ENCODE measurements around the gene TLL2. TPM values are rescaled to one million over a fixed set of nuclear protein-coding genes. Genes with fewer than 3 reads are reported as not detected.
"Not testable (repeated sequence)": the region's sequence is repeated elsewhere in the genome, so short reads cannot be mapped to it uniquely, and the experiment has no call there.

Gene TLL2
- total and polyA plus RNA-seq, 8 donors, result 0.09 to 0.69 (median 0.29) TPM

GRCh38 chr10:96555330-96555729 lies 41.6 kb upstream of the TLL2 start:
- ATAC-seq, result no peak
- Histone ChIP-seq H3K9me3 (no peaks in the 10 kb centered on the region), H3K27ac (no peak overlapping the region), H3K36me3 (peaks cover 0 to 87% of the 10 kb centered on the region in 2 donors), H3K4me3 (no peak overlapping the region), H3K4me1 (no peaks in the 10 kb centered on the region), H3K27me3 (no peaks in the 10 kb centered on the region)
- TF ChIP-seq CTCF (IDR thresholded peaks at IDR 0.05), result no peak
- no peak for DNase-seq
- intact Hi-C loops (cut with DNase I), result no loop called here

- ATAC-seq, result no peak
- peaks cover 0 to 88% of the 10 kb centered on the region in 2 donors for H3K36me3 ChIP-seq
- TF ChIP-seq CTCF (IDR thresholded peaks at IDR 0.05), result no peak
- DNase-seq, result no peak
- H3K27ac ChIP-seq, result no peak overlapping the region
- intact Hi-C loops (cut with DNase I), result no loop called here
- H3K4me3 ChIP-seq, result no peak overlapping the region
- no peaks in the 10 kb centered on the region for H3K4me1 ChIP-seq
- H3K9me3 ChIP-seq, result no peaks in the 10 kb centered on the region
- H3K27me3 ChIP-seq, result peaks cover 0 to 4% of the 10 kb centered on the region in 2 donors
Measured at GRCh38 chr10:96548589-96548988, 34.9 kb upstream of the TLL2 start.

- peaks cover 0 to 89% of the 10 kb centered on the region in 2 donors for H3K36me3 ChIP-seq
- DNase-seq; H3K9me3 ChIP-seq; H3K4me1 ChIP-seq; ATAC-seq; H3K4me3 ChIP-seq; intact Hi-C loops (cut with DNase I); H3K27ac ChIP-seq; H3K27me3 ChIP-seq: not testable (repeated sequence)
Measured at GRCh38 chr10:96545558-96545957, 31.8 kb upstream of the TLL2 start.

- Histone ChIP-seq H3K4me3 (no peak overlapping the region), H3K4me1 (no peaks in the 10 kb centered on the region), H3K27me3 (peaks cover 0 to 1% of the 10 kb centered on the region in 2 donors), H3K36me3 (peaks cover 0 to 84% of the 10 kb centered on the region in 2 donors), H3K9me3 (no peaks in the 10 kb centered on the region), H3K27ac (no peak overlapping the region)
- intact Hi-C loops (cut with DNase I), result no loop called here
- ATAC-seq, result peak; percentile 92
- DNase-seq, result peak in 2 of 4 donors; percentile 5 to 34
- TF ChIP-seq CTCF (IDR thresholded peaks at IDR 0.05), result no peak
Measured at GRCh38 chr10:96541921-96542320, 28.2 kb upstream of the TLL2 start.

GRCh38 chr10:96540240-96540639 lies 26.5 kb upstream of the TLL2 start:
- H3K27ac ChIP-seq, result no peak overlapping the region
- DNase-seq (no peak), ATAC-seq (no peak)
- H3K4me1 ChIP-seq, result no peaks in the 10 kb centered on the region
- H3K4me3 ChIP-seq, result no peak overlapping the region
- no peaks in the 10 kb centered on the region for H3K27me3 ChIP-seq
- H3K9me3 ChIP-seq, result no peaks in the 10 kb centered on the region
- intact Hi-C loops (cut with DNase I), result no loop called here
- peaks cover 0 to 68% of the 10 kb centered on the region in 2 donors for H3K36me3 ChIP-seq
- TF ChIP-seq CTCF (IDR thresholded peaks at IDR 0.05), result no peak

- intact Hi-C loops (cut with DNase I), result no loop called here
- DNase-seq, result no peak
- Histone ChIP-seq H3K27ac (no peak overlapping the region), H3K4me1 (no peaks in the 10 kb centered on the region), H3K36me3 (peaks cover 0 to 53% of the 10 kb centered on the region in 2 donors), H3K9me3 (no peaks in the 10 kb centered on the region), H3K4me3 (no peak overlapping the region), H3K27me3 (no peaks in the 10 kb centered on the region)
- no peak for ATAC-seq
- TF ChIP-seq CTCF (IDR thresholded peaks at IDR 0.05), result no peak
Measured at GRCh38 chr10:96538683-96539082, 25.0 kb upstream of the TLL2 start.

Measured in left lung (tissue), 10 donors.